ENCODE data around the gene S100A1. TPM values are rescaled to one million over a fixed set of nuclear protein-coding genes. Genes with fewer than 3 reads are reported as not detected.

Gene S100A1
- total and polyA plus RNA-seq, 2 of the 13 experiments (the other 11 are each of a cell fraction or from before 2014, with no cell fraction given), result 120 to 251 TPM

Other genes starting within 250 kb of the S100A1 start
- not detected in 2 replicates for gene S100A8, start 237.4 kb upstream of the S100A1 start, total RNA-seq (2016; rRNA removed; fragmentation: Illumina TruSeq; extraction: Trizol)
- gene S100A8, start 237.4 kb upstream of the S100A1 start, polyA plus RNA-seq (2011; rRNA removed), result not detected in 2 replicates
- not detected in 2 replicates for gene S100A7A, start 211.9 kb upstream of the S100A1 start, total RNA-seq (2016; rRNA removed; fragmentation: Illumina TruSeq; extraction: Trizol)
- gene S100A7A, start 211.9 kb upstream of the S100A1 start, polyA plus RNA-seq (2011; rRNA removed), result not detected in 2 replicates
- not detected in 2 replicates for gene S100A7, start 167.8 kb upstream of the S100A1 start, total RNA-seq (2016; rRNA removed; fragmentation: Illumina TruSeq; extraction: Trizol)
- gene S100A7, start 167.8 kb upstream of the S100A1 start, polyA plus RNA-seq (2011; rRNA removed), result not detected in 2 replicates
- gene S100A6, start 92.4 kb upstream of the S100A1 start, total RNA-seq (2016; rRNA removed; fragmentation: Illumina TruSeq; extraction: Trizol), result 85.0 and 87.3 TPM in 2 replicates
- 72.9 and 82.2 TPM in 2 replicates for gene S100A6, start 92.4 kb upstream of the S100A1 start, polyA plus RNA-seq (2011; rRNA removed)
- not detected in 2 replicates for gene S100A5, start 87.5 kb upstream of the S100A1 start, total RNA-seq (2016; rRNA removed; fragmentation: Illumina TruSeq; extraction: Trizol)
- gene S100A5, start 87.5 kb upstream of the S100A1 start, polyA plus RNA-seq (2011; rRNA removed), result not detected in 2 replicates
- 20.2 and 24.5 TPM in 2 replicates for gene S100A4, start 82.6 kb upstream of the S100A1 start, total RNA-seq (2016; rRNA removed; fragmentation: Illumina TruSeq; extraction: Trizol)
- 9.6 and 12.9 TPM in 2 replicates for gene S100A4, start 82.6 kb upstream of the S100A1 start, polyA plus RNA-seq (2011; rRNA removed)
- 2.5 and 2.8 TPM in 2 replicates for gene S100A3, start 79.2 kb upstream of the S100A1 start, total RNA-seq (2016; rRNA removed; fragmentation: Illumina TruSeq; extraction: Trizol)
- gene S100A3, start 79.2 kb upstream of the S100A1 start, polyA plus RNA-seq (2011; rRNA removed), result 3.6 and 4.5 TPM in 2 replicates
- gene S100A2, start 62.6 kb upstream of the S100A1 start, total RNA-seq (2016; rRNA removed; fragmentation: Illumina TruSeq; extraction: Trizol), result 1.2 and 1.4 TPM in 2 replicates
- gene S100A2, start 62.6 kb upstream of the S100A1 start, polyA plus RNA-seq (2011; rRNA removed), result 1.2 and 1.4 TPM in 2 replicates
- gene S100A16, start 15.3 kb upstream of the S100A1 start, total RNA-seq (2016; rRNA removed; fragmentation: Illumina TruSeq; extraction: Trizol), result 46.0 and 51.2 TPM in 2 replicates
- 195 and 203 TPM in 2 replicates for gene S100A16, start 15.3 kb upstream of the S100A1 start, polyA plus RNA-seq (2011; rRNA removed)
- gene S100A14, start 12.1 kb upstream of the S100A1 start, total RNA-seq (2016; rRNA removed; fragmentation: Illumina TruSeq; extraction: Trizol), result 1.4 and 2.0 TPM in 2 replicates
- gene S100A14, start 12.1 kb upstream of the S100A1 start, polyA plus RNA-seq (2011; rRNA removed), result 7.7 and 10.8 TPM in 2 replicates
- 89.5 and 115 TPM in 2 replicates for gene S100A13, start 929 bp upstream of the S100A1 start, total RNA-seq (2016; rRNA removed; fragmentation: Illumina TruSeq; extraction: Trizol)
- 172 TPM in 2 replicates for gene S100A13, start 929 bp upstream of the S100A1 start, polyA plus RNA-seq (2011; rRNA removed)
- gene CHTOP, start 5.6 kb downstream of the S100A1 start, total RNA-seq (2016; rRNA removed; fragmentation: Illumina TruSeq; extraction: Trizol), result 35.4 and 38.0 TPM in 2 replicates
- gene CHTOP, start 5.6 kb downstream of the S100A1 start, polyA plus RNA-seq (2011; rRNA removed), result 47.1 and 51.9 TPM in 2 replicates
- 25.7 and 34.3 TPM in 2 replicates for gene SNAPIN, start 30.3 kb downstream of the S100A1 start, total RNA-seq (2016; rRNA removed; fragmentation: Illumina TruSeq; extraction: Trizol)
- 21.7 and 23.9 TPM in 2 replicates for gene SNAPIN, start 30.3 kb downstream of the S100A1 start, polyA plus RNA-seq (2011; rRNA removed)
- gene ILF2, start 42.6 kb downstream of the S100A1 start, total RNA-seq (2016; rRNA removed; fragmentation: Illumina TruSeq; extraction: Trizol), result 366 and 491 TPM in 2 replicates
- gene ILF2, start 42.6 kb downstream of the S100A1 start, polyA plus RNA-seq (2011; rRNA removed), result 206 and 292 TPM in 2 replicates
- gene NPR1, start 50.3 kb downstream of the S100A1 start, total RNA-seq (2016; rRNA removed; fragmentation: Illumina TruSeq; extraction: Trizol), result not detected in 2 replicates
- gene NPR1, start 50.3 kb downstream of the S100A1 start, polyA plus RNA-seq (2011; rRNA removed), result not detected in 2 replicates
- 14.7 and 17.2 TPM in 2 replicates for gene INTS3, start 99.6 kb downstream of the S100A1 start, total RNA-seq (2016; rRNA removed; fragmentation: Illumina TruSeq; extraction: Trizol)
- gene INTS3, start 99.6 kb downstream of the S100A1 start, polyA plus RNA-seq (2011; rRNA removed), result 27.2 and 28.2 TPM in 2 replicates
- 1.3 and 4.3 TPM in 2 replicates for gene SLC27A3, start 147.0 kb downstream of the S100A1 start, total RNA-seq (2016; rRNA removed; fragmentation: Illumina TruSeq; extraction: Trizol)
- gene SLC27A3, start 147.0 kb downstream of the S100A1 start, polyA plus RNA-seq (2011; rRNA removed), result 5.2 and 10.3 TPM in 2 replicates